ENCODE results near the gene SUSD4. TPM values are rescaled to one million over a fixed set of nuclear protein-coding genes. Genes with fewer than 3 reads are reported as not detected.

Gene SUSD4
- total and polyA plus RNA-seq, 10 of the 15 experiments (the other 5 are each of a cell fraction or from before 2014, with no cell fraction given) = 0.13 to 1.1 (median 0.26) TPM; not detected in 3

- H3K4me2 ChIP-seq (ENCODE audit: control insufficient read depth, insufficient read depth) = no peak overlapping the region
- H3K36me3 ChIP-seq (ENCODE audit: control insufficient read depth in 2 of 2, insufficient read depth in 2 of 2, low read length in 1 of 2) = no peaks in the 10 kb centered on the region
- RAD21 ChIA-PET (ENCODE audit: unreplicated experiment) = interaction anchor here (0.7 to 3.4 kb wide), 19 partner anchors 9 to 448 kb away, joined by 3 to 31 read pairs (median 5); partner anchors contain the start of gene TLR5
- intact Hi-C loops (cut with micrococcal nuclease; ENCODE audit: unreplicated experiment) = no loop called here
- H3K4me1 ChIP-seq (ENCODE audit: control insufficient read depth, insufficient read depth, low read length) = no peaks in the 10 kb centered on the region
- no peaks in the 10 kb centered on the region for H4K20me1 ChIP-seq (ENCODE audit: control insufficient read depth, insufficient read depth)
- ATAC-seq = peak; percentile 95
- CTCF ChIA-PET = interaction anchor here (0.8 to 3.0 kb wide), 19 partner anchors 9 to 369 kb away, joined by 3 to 25 read pairs (median 4); partner anchors contain the start of gene TLR5
- no peak overlapping the region for H3K27ac ChIP-seq (ENCODE audit: control insufficient read depth, insufficient read depth)
- no peak overlapping the region for H3K4me3 ChIP-seq
- H2AFZ ChIP-seq (ENCODE audit: control insufficient read depth, low read depth, low read length) = no peak overlapping the region
- H3K9ac ChIP-seq (ENCODE audit: control insufficient read depth, insufficient read depth, low read length) = no peak overlapping the region
- H3K9me3 ChIP-seq (replicated peaks; ENCODE audit: control insufficient read depth, insufficient read depth, low read length) = no peaks in the 10 kb centered on the region
- no TSS peak for BruUV-seq (replicated peaks)
- POLR2A ChIA-PET = interaction anchor here (0.7 to 1.9 kb wide), 7 partner anchors 13 to 345 kb away, joined by 3 to 8 read pairs (median 3); partner anchors contain the start of gene TLR5
- SMC1A ChIA-PET (ENCODE audit: uncharacterized antibody, unreplicated experiment) = interaction anchor here (0.8 to 3.3 kb wide), 22 partner anchors 9 to 507 kb away, joined by 3 to 30 read pairs (median 6); partner anchors contain the start of gene TLR5
- peaks cover 0 to 3% of the 10 kb centered on the region in 2 experiments; a peak in 2 of 4 replicates for H3K27me3 ChIP-seq (replicated peaks in 1 of 2; ENCODE audit: control insufficient read depth in 2 of 2, insufficient read depth in 2 of 2, low read length in 1 of 2)
- in situ Hi-C loops (cut with MboI) = no loop called here
- no peaks in the 10 kb centered on the region for H3K79me2 ChIP-seq (ENCODE audit: control insufficient read depth, insufficient read depth, low read length)
- DNase-seq (ENCODE audit: low read depth, low spot score) = peak; percentile 12
- FAIRE-seq = no peak
- 14% methylated on average over 5 of the region's 5 CpGs for WGBS (ENCODE audit: insufficient coverage, insufficient replicate concordance, low lambda C conversion rate, missing lambda C conversion rate)
- no peak for TF ChIP-seq TBL1XR1 (IDR thresholded peaks at IDR 0.05; ENCODE audit: low read depth, low read length)
- peak; percentile 81 for TF ChIP-seq DPF2 (IDR thresholded peaks at IDR 0.05)
- TF ChIP-seq BHLHE40 (IDR thresholded peaks at IDR 0.05; ENCODE audit: borderline replicate concordance in 1 of 2, low read depth in 2 of 2, low read length in 1 of 2) = peak; percentile 29 to 37; a peak in 1 of 4 replicates
- TF ChIP-seq SREBF1 (IDR thresholded peaks at IDR 0.05; ENCODE audit: low read length) = no peak
- TF ChIP-seq FOS (IDR thresholded peaks at IDR 0.05; ENCODE audit: borderline replicate concordance, extremely low read depth, insufficient read length) = no peak
- TF ChIP-seq SMAD5 (IDR thresholded peaks at IDR 0.05; ENCODE audit: low read depth) = no peak
- no peak for TF ChIP-seq KDM1A (IDR thresholded peaks at IDR 0.05; ENCODE audit: borderline replicate concordance)
- no peak for TF ChIP-seq SMAD1 (IDR thresholded peaks at IDR 0.05; ENCODE audit: low read depth, partially characterized antibody)
- TF ChIP-seq HSF1 (IDR thresholded peaks at IDR 0.05; ENCODE audit: low read depth, low read length) = no peak
- TF ChIP-seq, protein P1, sequence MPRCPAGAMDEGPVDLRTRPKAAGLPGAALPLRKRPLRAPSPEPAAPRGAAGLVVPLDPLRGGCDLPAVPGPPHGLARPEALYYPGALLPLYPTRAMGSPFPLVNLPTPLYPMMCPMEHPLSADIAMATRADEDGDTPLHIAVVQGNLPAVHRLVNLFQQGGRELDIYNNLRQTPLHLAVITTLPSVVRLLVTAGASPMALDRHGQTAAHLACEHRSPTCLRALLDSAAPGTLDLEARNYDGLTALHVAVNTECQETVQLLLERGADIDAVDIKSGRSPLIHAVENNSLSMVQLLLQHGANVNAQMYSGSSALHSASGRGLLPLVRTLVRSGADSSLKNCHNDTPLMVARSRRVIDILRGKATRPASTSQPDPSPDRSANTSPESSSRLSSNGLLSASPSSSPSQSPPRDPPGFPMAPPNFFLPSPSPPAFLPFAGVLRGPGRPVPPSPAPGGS (IDR thresholded peaks at IDR 0.05; ENCODE audit: borderline replicate concordance, insufficient read depth, low read depth, low read length, poor library complexity, severe bottlenecking) = no peak
- no peak for TF ChIP-seq PAX8 (IDR thresholded peaks at IDR 0.05)
- TF ChIP-seq ZBTB33 (IDR thresholded peaks at IDR 0.05) = no peak
- TF ChIP-seq USF2 (IDR thresholded peaks at IDR 0.05; ENCODE audit: borderline replicate concordance, low read depth, low read length) = no peak
- TF ChIP-seq, protein P2, sequence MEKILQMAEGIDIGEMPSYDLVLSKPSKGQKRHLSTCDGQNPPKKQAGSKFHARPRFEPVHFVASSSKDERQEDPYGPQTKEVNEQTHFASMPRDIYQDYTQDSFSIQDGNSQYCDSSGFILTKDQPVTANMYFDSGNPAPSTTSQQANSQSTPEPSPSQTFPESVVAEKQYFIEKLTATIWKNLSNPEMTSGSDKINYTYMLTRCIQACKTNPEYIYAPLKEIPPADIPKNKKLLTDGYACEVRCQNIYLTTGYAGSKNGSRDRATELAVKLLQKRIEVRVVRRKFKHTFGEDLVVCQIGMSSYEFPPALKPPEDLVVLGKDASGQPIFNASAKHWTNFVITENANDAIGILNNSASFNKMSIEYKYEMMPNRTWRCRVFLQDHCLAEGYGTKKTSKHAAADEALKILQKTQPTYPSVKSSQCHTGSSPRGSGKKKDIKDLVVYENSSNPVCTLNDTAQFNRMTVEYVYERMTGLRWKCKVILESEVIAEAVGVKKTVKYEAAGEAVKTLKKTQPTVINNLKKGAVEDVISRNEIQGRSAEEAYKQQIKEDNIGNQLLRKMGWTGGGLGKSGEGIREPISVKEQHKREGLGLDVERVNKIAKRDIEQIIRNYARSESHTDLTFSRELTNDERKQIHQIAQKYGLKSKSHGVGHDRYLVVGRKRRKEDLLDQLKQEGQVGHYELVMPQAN (conservative IDR thresholded peaks at IDR 0.05) = no peak
- no peak for TF ChIP-seq NFIC (IDR thresholded peaks at IDR 0.05; ENCODE audit: low read depth, low read length)
Observed at GRCh38 chr1:223180731-223181321, 183.2 kb downstream of the SUSD4 start.

Measured in GM12878 (cell line).